ENCODE data around the gene MAPKAPK2. TPM values are rescaled to one million over a fixed set of nuclear protein-coding genes. Genes with fewer than 3 reads are reported as not detected.

Gene MAPKAPK2
- polyA plus RNA-seq, 1 donor from 2014 or later = 9.0 TPM

DNA sequence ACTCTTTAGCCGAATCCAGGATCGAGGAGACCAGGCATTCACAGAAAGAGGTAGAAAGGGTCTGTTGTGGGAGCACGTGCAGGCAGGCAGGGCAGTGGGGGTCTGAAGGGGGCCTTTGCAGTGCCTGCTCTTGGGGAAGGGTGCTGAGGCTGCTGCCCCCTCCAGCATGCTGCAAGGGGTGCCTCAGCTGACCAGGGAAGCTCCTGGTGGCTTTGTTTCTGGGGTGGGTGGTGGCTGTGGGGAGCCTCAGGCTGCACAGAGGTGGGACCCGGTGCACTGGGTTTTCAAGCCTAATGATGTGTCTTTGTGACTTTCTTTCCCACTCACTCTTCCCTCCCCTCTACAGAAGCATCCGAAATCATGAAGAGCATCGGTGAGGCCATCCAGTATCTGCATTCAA lies 44.3 kb downstream of the MAPKAPK2 start:
- H3F3A ChIP-seq (ENCODE audit: insufficient read depth, low read length, poor library complexity, severe bottlenecking) = no peaks in the 10 kb centered on the region
- no peaks in the 10 kb centered on the region for H4K20me1 ChIP-seq (ENCODE audit: insufficient read depth)
- no peak overlapping the region for H3K9ac ChIP-seq (ENCODE audit: low read length)
- no peaks in the 10 kb centered on the region for H3K9me2 ChIP-seq (ENCODE audit: insufficient read depth, low read length)
- no peak overlapping the region for H3K4me3 ChIP-seq (ENCODE audit: low read length)
- H2AFZ ChIP-seq (ENCODE audit: low read depth, low read length) = no peak overlapping the region
- H3K79me2 ChIP-seq (replicated peaks; ENCODE audit: insufficient read depth, low read length) = peaks cover 4% of the 10 kb centered on the region
- no peaks in the 10 kb centered on the region for H3K27me3 ChIP-seq (ENCODE audit: insufficient read depth, low read depth, low read length)
- H3K4me2 ChIP-seq (ENCODE audit: low read length) = no peak overlapping the region
- no peak for TF ChIP-seq EP300 (conservative IDR thresholded peaks at IDR 0.05; ENCODE audit: poor library complexity, severe bottlenecking)
- TF ChIP-seq SMC3 (conservative IDR thresholded peaks at IDR 0.05; ENCODE audit: poor library complexity) = no peak
- TF ChIP-seq, protein P1, sequence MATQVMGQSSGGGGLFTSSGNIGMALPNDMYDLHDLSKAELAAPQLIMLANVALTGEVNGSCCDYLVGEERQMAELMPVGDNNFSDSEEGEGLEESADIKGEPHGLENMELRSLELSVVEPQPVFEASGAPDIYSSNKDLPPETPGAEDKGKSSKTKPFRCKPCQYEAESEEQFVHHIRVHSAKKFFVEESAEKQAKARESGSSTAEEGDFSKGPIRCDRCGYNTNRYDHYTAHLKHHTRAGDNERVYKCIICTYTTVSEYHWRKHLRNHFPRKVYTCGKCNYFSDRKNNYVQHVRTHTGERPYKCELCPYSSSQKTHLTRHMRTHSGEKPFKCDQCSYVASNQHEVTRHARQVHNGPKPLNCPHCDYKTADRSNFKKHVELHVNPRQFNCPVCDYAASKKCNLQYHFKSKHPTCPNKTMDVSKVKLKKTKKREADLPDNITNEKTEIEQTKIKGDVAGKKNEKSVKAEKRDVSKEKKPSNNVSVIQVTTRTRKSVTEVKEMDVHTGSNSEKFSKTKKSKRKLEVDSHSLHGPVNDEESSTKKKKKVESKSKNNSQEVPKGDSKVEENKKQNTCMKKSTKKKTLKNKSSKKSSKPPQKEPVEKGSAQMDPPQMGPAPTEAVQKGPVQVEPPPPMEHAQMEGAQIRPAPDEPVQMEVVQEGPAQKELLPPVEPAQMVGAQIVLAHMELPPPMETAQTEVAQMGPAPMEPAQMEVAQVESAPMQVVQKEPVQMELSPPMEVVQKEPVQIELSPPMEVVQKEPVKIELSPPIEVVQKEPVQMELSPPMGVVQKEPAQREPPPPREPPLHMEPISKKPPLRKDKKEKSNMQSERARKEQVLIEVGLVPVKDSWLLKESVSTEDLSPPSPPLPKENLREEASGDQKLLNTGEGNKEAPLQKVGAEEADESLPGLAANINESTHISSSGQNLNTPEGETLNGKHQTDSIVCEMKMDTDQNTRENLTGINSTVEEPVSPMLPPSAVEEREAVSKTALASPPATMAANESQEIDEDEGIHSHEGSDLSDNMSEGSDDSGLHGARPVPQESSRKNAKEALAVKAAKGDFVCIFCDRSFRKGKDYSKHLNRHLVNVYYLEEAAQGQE (IDR thresholded peaks at IDR 0.05; ENCODE audit: borderline replicate concordance) = no peak
- TF ChIP-seq TAF1 (IDR thresholded peaks at IDR 0.05; ENCODE audit: low read depth) = no peak
- TF ChIP-seq POLR2AphosphoS5 (IDR thresholded peaks at IDR 0.05) = no peak
- TF ChIP-seq, protein P2, sequence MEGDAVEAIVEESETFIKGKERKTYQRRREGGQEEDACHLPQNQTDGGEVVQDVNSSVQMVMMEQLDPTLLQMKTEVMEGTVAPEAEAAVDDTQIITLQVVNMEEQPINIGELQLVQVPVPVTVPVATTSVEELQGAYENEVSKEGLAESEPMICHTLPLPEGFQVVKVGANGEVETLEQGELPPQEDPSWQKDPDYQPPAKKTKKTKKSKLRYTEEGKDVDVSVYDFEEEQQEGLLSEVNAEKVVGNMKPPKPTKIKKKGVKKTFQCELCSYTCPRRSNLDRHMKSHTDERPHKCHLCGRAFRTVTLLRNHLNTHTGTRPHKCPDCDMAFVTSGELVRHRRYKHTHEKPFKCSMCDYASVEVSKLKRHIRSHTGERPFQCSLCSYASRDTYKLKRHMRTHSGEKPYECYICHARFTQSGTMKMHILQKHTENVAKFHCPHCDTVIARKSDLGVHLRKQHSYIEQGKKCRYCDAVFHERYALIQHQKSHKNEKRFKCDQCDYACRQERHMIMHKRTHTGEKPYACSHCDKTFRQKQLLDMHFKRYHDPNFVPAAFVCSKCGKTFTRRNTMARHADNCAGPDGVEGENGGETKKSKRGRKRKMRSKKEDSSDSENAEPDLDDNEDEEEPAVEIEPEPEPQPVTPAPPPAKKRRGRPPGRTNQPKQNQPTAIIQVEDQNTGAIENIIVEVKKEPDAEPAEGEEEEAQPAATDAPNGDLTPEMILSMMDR (IDR thresholded peaks at IDR 0.05; ENCODE audit: poor library complexity, severe bottlenecking) = no peak
- no peak for TF ChIP-seq EZH2 (IDR thresholded peaks at IDR 0.05; ENCODE audit: borderline replicate concordance, insufficient read depth, low read length, poor library complexity, severe bottlenecking)
- TF ChIP-seq RAD21 (conservative IDR thresholded peaks at IDR 0.05) = no peak
- no peak for TF ChIP-seq MXI1 (conservative IDR thresholded peaks at IDR 0.05; ENCODE audit: poor library complexity, severe bottlenecking)
- no peaks in the 10 kb centered on the region for H3K36me3 ChIP-seq (ENCODE audit: insufficient read depth, low read length)
- no peak overlapping the region for H3K27ac ChIP-seq (ENCODE audit: low read length)
- H3K9me3 ChIP-seq (ENCODE audit: low read length) = no peaks in the 10 kb centered on the region

DNA sequence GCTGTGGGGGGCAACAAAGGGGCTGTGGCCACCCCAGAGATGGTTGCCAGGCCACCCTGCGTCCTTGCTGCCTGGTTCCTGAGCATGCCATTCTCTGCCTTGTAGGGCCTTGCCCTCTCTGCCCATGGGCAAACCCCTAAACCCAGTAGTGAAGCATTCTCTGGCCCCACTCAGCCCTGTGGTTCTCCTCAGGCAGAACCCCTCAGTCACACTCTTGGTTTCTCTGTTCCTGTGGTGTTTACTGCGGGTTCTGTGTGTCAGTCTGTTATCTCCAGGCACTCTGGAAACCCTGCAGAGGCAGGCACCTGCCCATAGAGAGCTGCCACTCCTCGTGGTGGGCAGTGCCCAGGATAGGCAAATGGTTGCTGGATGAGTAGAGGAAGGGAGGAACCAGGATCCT lies 44.8 kb downstream of the MAPKAPK2 start:
- no peak overlapping the region for H3K4me2 ChIP-seq (ENCODE audit: low read length)
- no peaks in the 10 kb centered on the region for H3K27me3 ChIP-seq (ENCODE audit: insufficient read depth, low read depth, low read length)
- H4K20me1 ChIP-seq (ENCODE audit: insufficient read depth) = no peaks in the 10 kb centered on the region
- H3K9me2 ChIP-seq (ENCODE audit: insufficient read depth, low read length) = no peaks in the 10 kb centered on the region
- no peaks in the 10 kb centered on the region for H3K36me3 ChIP-seq (ENCODE audit: insufficient read depth, low read length)
- no peak overlapping the region for H3K4me3 ChIP-seq (ENCODE audit: low read length)
- no peak overlapping the region for H2AFZ ChIP-seq (ENCODE audit: low read depth, low read length)
- no peak for TF ChIP-seq SMC3 (conservative IDR thresholded peaks at IDR 0.05; ENCODE audit: poor library complexity)
- TF ChIP-seq MXI1 (conservative IDR thresholded peaks at IDR 0.05; ENCODE audit: poor library complexity, severe bottlenecking) = no peak
- H3F3A ChIP-seq (ENCODE audit: insufficient read depth, low read length, poor library complexity, severe bottlenecking) = no peaks in the 10 kb centered on the region
- H3K27ac ChIP-seq (ENCODE audit: low read length) = no peak overlapping the region
- H3K9me3 ChIP-seq (ENCODE audit: low read length) = no peaks in the 10 kb centered on the region
- no peak overlapping the region for H3K9ac ChIP-seq (ENCODE audit: low read length)
- H3K79me2 ChIP-seq (replicated peaks; ENCODE audit: insufficient read depth, low read length) = peaks cover 4% of the 10 kb centered on the region

DNA sequence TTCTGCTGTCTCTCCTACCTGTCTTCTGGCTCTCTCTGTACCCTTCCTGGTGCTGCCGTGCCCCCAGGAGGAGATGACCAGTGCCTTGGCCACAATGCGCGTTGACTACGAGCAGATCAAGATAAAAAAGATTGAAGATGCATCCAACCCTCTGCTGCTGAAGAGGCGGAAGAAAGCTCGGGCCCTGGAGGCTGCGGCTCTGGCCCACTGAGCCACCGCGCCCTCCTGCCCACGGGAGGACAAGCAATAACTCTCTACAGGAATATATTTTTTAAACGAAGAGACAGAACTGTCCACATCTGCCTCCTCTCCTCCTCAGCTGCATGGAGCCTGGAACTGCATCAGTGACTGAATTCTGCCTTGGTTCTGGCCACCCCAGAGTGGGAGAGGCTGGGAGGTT lies 47.8 kb downstream of the MAPKAPK2 start:
- no peak overlapping the region for H3K27ac ChIP-seq (ENCODE audit: low read length)
- no peak overlapping the region for H3K4me2 ChIP-seq (ENCODE audit: low read length)
- no peaks in the 10 kb centered on the region for H3K9me2 ChIP-seq (ENCODE audit: insufficient read depth, low read length)
- H3F3A ChIP-seq (ENCODE audit: insufficient read depth, low read length, poor library complexity, severe bottlenecking) = no peaks in the 10 kb centered on the region
- H3K36me3 ChIP-seq (ENCODE audit: insufficient read depth, low read length) = no peaks in the 10 kb centered on the region
- H3K4me3 ChIP-seq (ENCODE audit: low read length) = no peak overlapping the region
- TF ChIP-seq EZH2 (IDR thresholded peaks at IDR 0.05; ENCODE audit: borderline replicate concordance, insufficient read depth, low read length, poor library complexity, severe bottlenecking) (no peak), SMC3 (conservative IDR thresholded peaks at IDR 0.05; ENCODE audit: poor library complexity) (no peak), TAF1 (IDR thresholded peaks at IDR 0.05; ENCODE audit: low read depth) (no peak), MXI1 (conservative IDR thresholded peaks at IDR 0.05; ENCODE audit: poor library complexity, severe bottlenecking) (no peak), RAD21 (conservative IDR thresholded peaks at IDR 0.05) (no peak)
- TF ChIP-seq, protein P2 (IDR thresholded peaks at IDR 0.05; ENCODE audit: poor library complexity, severe bottlenecking) = no peak
- TF ChIP-seq, protein P1 (IDR thresholded peaks at IDR 0.05; ENCODE audit: borderline replicate concordance) = no peak
- no peaks in the 10 kb centered on the region for H3K79me2 ChIP-seq (replicated peaks; ENCODE audit: insufficient read depth, low read length)
- H3K27me3 ChIP-seq (ENCODE audit: insufficient read depth, low read depth, low read length) = no peaks in the 10 kb centered on the region
- no peaks in the 10 kb centered on the region for H4K20me1 ChIP-seq (ENCODE audit: insufficient read depth)
- H2AFZ ChIP-seq (ENCODE audit: low read depth, low read length) = no peak overlapping the region
- no peaks in the 10 kb centered on the region for H3K9me3 ChIP-seq (ENCODE audit: low read length)
- no peak overlapping the region for H3K9ac ChIP-seq (ENCODE audit: low read length)
